Tibial artery (tissue), 4 donors: ENCODE data around the gene PITPNM2.

Source experiments
- DNase-seq, 2 donors: peaks; one replicate each; pipeline ENCODE4 v3.0.0-alpha.2; 2019
- H3K27ac ChIP-seq, 2 donors: fragments of 200-600 bp; sonication (generic) in 1 of 2; 1 replicate in 1 of 2; 2 replicates in 1 of 2; pipeline ENCODE4 v1.5.1; 2018 to 2019; ENCODE audit warnings: mild to moderate bottlenecking in 1 of 2
- H3K27me3 ChIP-seq, 2 donors: fragments of 200-600 bp; sonication (generic) in 1 of 2; one replicate each; pipeline versions ENCODE4 v1.5.1 to v1.6.0; 2016 to 2019
- H3K36me3 ChIP-seq, 3 donors: fragments of 200-600 bp; sonication (generic) in 2 of 3; one replicate each; pipeline ENCODE4 v1.5.1; 2016 to 2019; ENCODE audit warnings: mild to moderate bottlenecking in 2 of 3
- H3K4me1 ChIP-seq, 4 donors: fragments of 200-600 bp; sonication (generic) in 2 of 4; 1 replicate in 3 of 4; 2 replicates in 1 of 4; pipeline ENCODE4 v1.5.1; 2016 to 2019
- H3K4me3 ChIP-seq, 2 donors: fragments of 200-600 bp; sonication (generic) in 1 of 2; 1 replicate in 1 of 2; 2 replicates in 1 of 2; pipeline ENCODE4 v1.5.1; 2018 to 2019; ENCODE audit warnings: mild to moderate bottlenecking in 2 of 2
- H3K9me3 ChIP-seq, 3 donors: fragments of 200-600 bp; sonication (generic) in 1 of 3; one replicate each; pipeline ENCODE4 v1.5.1; 2016 to 2019
- intact Hi-C: fragments of 100-400 bp; cut with DNase I; formaldehyde crosslinking; loops from one replicate; pipeline ENCODE4 v1.15.0; 2023; ENCODE audit warnings: low total_unique reads
- TF ChIP-seq, protein P1 (sequence below), 2 experiments: fragments of 200-600 bp in 1 of 2; fragments of 450-650 bp in 1 of 2; IDR thresholded peaks; one replicate each; pipeline ENCODE4 v1.5.1; 2017 to 2019; ENCODE audit warnings: antibody characterized with exemption in 2 of 2, mild to moderate bottlenecking in 1 of 2, moderate library complexity in 1 of 2

PITPNM2 gene

DNA sequence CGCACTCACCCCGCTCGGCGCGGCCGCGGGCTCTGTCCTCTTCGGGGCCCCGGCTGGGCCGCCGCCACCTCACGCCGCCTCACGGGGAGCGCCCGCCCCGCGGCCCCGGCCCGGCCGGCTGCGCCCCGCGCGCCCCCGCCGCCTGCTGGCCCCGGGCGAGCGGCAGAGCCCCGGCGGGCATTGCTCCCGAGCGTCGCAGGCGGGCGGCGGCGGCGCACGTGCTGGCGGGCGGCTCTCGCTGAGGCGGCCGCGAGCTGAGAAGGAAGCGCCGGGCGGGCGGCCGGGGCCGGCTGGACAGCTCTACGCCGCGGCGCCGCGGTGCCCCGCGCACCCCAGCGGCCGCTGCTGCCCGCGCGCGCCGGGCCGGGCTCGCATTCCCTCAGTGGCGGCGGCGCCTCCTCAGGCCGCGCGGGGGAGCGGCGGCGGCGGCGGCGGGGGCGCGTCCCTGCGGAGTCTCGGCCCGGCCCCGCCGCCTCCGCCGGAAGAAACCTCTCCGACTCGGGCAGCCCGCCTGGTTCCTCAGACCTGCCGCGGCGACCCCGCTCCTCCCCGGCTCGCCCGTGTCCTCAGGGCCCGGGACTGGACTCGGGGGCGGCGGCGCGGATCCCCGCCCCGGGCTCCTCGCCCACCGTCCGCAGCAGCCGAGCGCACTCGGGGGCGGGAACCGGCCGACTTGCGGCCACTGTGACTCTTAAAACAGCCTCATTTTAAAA, at the start of gene PITPNM2:
PITPNM2 (minus strand) TSS at position 347 of the 713 bp plus-strand sequence. CDS start 116,500 bp downstream, outside the sequence.
- no peaks in the 10 kb centered on the region for H3K36me3 ChIP-seq
- H3K4me1 ChIP-seq, result peaks cover 0 to 19% (median 19%) of the 10 kb centered on the region in 4 donors
- no peaks in the 10 kb centered on the region for H3K9me3 ChIP-seq
- intact Hi-C loops, result loop anchor here (2.0 to 10.0 kb wide), 3 partner anchors 84 to 108 kb away; partner anchors contain the start of genes MPHOSPH9 and MTRFR
- TF ChIP-seq, protein P1, sequence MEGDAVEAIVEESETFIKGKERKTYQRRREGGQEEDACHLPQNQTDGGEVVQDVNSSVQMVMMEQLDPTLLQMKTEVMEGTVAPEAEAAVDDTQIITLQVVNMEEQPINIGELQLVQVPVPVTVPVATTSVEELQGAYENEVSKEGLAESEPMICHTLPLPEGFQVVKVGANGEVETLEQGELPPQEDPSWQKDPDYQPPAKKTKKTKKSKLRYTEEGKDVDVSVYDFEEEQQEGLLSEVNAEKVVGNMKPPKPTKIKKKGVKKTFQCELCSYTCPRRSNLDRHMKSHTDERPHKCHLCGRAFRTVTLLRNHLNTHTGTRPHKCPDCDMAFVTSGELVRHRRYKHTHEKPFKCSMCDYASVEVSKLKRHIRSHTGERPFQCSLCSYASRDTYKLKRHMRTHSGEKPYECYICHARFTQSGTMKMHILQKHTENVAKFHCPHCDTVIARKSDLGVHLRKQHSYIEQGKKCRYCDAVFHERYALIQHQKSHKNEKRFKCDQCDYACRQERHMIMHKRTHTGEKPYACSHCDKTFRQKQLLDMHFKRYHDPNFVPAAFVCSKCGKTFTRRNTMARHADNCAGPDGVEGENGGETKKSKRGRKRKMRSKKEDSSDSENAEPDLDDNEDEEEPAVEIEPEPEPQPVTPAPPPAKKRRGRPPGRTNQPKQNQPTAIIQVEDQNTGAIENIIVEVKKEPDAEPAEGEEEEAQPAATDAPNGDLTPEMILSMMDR (IDR thresholded peaks at IDR 0.05), result peak in 1 of 2 experiments; percentile 76
- H3K27me3 ChIP-seq, result no peaks in the 10 kb centered on the region
- DNase-seq, result peak; percentile 51 to 79
- peak within 1 kb of the TSS; percentile 65 to 85 for H3K4me3 ChIP-seq
- H3K27ac ChIP-seq, result peak within 1 kb of the TSS; percentile 85 to 91

DNA sequence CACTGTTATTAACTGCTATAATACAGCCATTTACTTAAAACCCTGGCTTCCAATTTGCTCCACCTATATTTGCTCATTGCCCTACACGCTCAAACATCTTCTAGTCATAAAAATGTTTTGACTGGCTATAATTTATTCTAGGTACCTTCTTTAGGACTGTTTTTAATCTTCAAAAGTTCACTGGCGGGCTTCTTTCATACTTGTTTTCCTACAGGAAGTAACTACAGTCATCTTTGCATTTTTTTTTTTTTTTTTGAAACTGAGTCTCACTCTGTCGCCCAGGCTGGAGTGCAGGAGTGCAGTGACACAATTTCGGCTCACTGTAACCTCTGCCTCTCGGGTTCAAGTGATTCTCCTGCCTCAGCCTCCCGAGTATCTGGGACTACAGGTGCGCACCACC, 49.5 kb upstream of the PITPNM2 start:
- H3K27me3 ChIP-seq, result no peaks in the 10 kb centered on the region
- intact Hi-C loops, result no loop called here
- TF ChIP-seq, protein P1 (IDR thresholded peaks at IDR 0.05), result no peak
- no peaks in the 10 kb centered on the region for H3K4me1 ChIP-seq
- peaks cover 9 to 33% (median 17%) of the 10 kb centered on the region in 3 donors for H3K36me3 ChIP-seq
- no peak for DNase-seq
- H3K27ac ChIP-seq, result no peak overlapping the region
- no peaks in the 10 kb centered on the region for H3K9me3 ChIP-seq
- H3K4me3 ChIP-seq, result no peak overlapping the region

DNA sequence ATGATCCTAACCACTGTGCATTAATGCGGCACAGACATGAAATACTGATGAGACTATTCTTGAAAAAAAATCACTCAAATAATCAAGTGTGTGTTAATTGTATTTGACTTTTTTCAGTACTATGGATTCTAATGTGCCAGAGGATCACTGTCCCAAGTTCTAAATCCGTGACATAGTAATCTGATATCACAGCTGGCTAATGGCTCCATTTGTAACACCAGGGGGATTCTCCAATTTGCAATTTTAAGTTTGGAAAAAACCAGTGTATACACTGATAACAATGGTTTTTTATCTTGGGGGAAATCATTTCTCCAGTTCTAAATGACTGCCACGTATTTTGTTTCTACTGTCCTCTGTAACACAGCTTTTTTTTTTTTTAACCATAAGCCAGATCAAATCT, 49.0 kb upstream of the PITPNM2 start:
- intact Hi-C loops, result no loop called here
- Histone ChIP-seq H3K4me3 (no peak overlapping the region), H3K4me1 (no peaks in the 10 kb centered on the region), H3K36me3 (peaks cover 8 to 31% (median 17%) of the 10 kb centered on the region in 3 donors), H3K27me3 (no peaks in the 10 kb centered on the region), H3K27ac (no peak overlapping the region), H3K9me3 (no peaks in the 10 kb centered on the region)
- TF ChIP-seq, protein P1 (IDR thresholded peaks at IDR 0.05), result no peak
- DNase-seq, result no peak

GRCh38 chr12:123187637-123188036, 36.7 kb upstream of the PITPNM2 start:
- H3K4me1 ChIP-seq, result no peaks in the 10 kb centered on the region
- no peaks in the 10 kb centered on the region for H3K27me3 ChIP-seq
- TF ChIP-seq, protein P1 (IDR thresholded peaks at IDR 0.05), result no peak
- intact Hi-C loops, result no loop called here
- no peak overlapping the region for H3K27ac ChIP-seq
- no peak for DNase-seq
- peaks cover 9 to 36% (median 11%) of the 10 kb centered on the region in 3 donors for H3K36me3 ChIP-seq
- no peaks in the 10 kb centered on the region for H3K9me3 ChIP-seq
- no peak overlapping the region for H3K4me3 ChIP-seq

DNA sequence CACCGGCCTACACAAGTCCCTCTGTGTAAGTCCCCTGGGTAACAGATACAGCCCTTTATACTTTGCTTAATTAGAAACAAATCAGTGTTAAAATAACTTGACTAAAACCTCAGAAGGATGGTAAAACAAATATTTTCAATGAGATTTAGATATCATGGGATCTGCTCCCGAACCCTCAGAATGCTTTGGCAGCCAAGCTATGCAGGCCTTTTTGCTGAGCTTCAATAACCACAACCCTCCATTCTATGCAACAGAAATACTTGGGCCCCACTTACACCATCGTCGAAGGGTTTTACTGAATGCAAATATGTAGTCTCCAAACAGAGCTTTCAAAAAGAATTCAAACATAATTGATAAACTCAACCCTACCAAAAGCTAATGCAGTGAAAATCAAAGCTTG, 29.3 kb upstream of the PITPNM2 start:
- H3K27ac ChIP-seq, result no peak overlapping the region
- H3K4me1 ChIP-seq, result no peaks in the 10 kb centered on the region
- peaks cover 11% of the 10 kb centered on the region in 3 donors for H3K36me3 ChIP-seq
- intact Hi-C loops, result no loop called here
- no peak for DNase-seq
- H3K4me3 ChIP-seq, result no peak overlapping the region
- no peaks in the 10 kb centered on the region for H3K9me3 ChIP-seq
- no peaks in the 10 kb centered on the region for H3K27me3 ChIP-seq
- TF ChIP-seq, protein P1 (IDR thresholded peaks at IDR 0.05), result no peak
